Right lobe of liver (tissue), 4 donors: ENCODE measurements around the gene MYO1H.

Experiments used
- POLR2A ChIP-seq: fragments of 450-650 bp; IDR thresholded peaks from one replicate; pipeline ENCODE4 v1.6.1; 2017; ENCODE audit warnings: antibody characterized with exemption, mild to moderate bottlenecking
- TF ChIP-seq, protein P1 (sequence below), 4 donors: fragments of 200-600 bp in 3 of 4; fragments of 450-650 bp in 1 of 4; IDR thresholded peaks; one replicate each; pipeline versions ENCODE4 v1.5.1 to v1.8.0; 2016 to 2022; ENCODE audit warnings: antibody characterized with exemption in 4 of 4, mild to moderate bottlenecking in 2 of 4
- donor health status: DM: no; HTN: no; CAD: no.
- donor health status: DM: no; HTN: no; CAD: no.
- donor health status: DM: no; HTN: yes; CAD: no.

DNA sequence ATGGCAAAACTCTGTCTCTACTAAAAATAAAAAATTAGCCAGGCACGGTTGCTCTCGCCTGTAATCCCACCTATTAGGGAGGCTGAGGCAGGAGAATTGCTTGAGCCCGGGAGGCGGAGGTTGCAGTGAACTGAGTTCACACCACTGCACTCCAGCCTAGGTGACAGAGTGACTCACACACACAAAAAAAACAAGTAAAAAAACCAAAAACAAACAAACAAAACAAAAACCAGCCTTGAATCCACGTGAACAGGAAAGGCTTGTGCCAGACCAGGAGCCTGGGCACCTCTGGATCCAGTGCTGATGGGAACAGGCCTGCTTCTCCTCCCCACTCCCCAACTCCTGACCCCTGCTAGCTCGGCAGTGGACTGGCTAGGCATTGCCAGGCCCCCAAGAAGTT, 42.2 kb upstream of the MYO1H start:
- TF ChIP-seq, protein P1, sequence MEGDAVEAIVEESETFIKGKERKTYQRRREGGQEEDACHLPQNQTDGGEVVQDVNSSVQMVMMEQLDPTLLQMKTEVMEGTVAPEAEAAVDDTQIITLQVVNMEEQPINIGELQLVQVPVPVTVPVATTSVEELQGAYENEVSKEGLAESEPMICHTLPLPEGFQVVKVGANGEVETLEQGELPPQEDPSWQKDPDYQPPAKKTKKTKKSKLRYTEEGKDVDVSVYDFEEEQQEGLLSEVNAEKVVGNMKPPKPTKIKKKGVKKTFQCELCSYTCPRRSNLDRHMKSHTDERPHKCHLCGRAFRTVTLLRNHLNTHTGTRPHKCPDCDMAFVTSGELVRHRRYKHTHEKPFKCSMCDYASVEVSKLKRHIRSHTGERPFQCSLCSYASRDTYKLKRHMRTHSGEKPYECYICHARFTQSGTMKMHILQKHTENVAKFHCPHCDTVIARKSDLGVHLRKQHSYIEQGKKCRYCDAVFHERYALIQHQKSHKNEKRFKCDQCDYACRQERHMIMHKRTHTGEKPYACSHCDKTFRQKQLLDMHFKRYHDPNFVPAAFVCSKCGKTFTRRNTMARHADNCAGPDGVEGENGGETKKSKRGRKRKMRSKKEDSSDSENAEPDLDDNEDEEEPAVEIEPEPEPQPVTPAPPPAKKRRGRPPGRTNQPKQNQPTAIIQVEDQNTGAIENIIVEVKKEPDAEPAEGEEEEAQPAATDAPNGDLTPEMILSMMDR (IDR thresholded peaks at IDR 0.05): no peak
- TF ChIP-seq POLR2A: no peak
